GM19238 (cell line): Measurements from ENCODE around the gene IRAG1.
A peak's percentile ranks its signal among the peaks of the same experiment; 100 is the strongest.
"Not testable (repeated sequence)": the region's sequence is repeated elsewhere in the genome, so short reads cannot be mapped to it uniquely, and the experiment has no call there.

Experiments
- DNase-seq: peaks from one replicate; pipeline ENCODE4 v3.0.0; 2011; ENCODE audit warnings: low spot score; ENCODE audit not compliant: insufficient read length

The IRAG1 gene

GRCh38 chr11:10709299-10710086 is 15.9 kb upstream of the IRAG1 start:
- no peak for DNase-seq

GRCh38 chr11:10708131-10708530 is 14.6 kb upstream of the IRAG1 start:
- no peak for DNase-seq

GRCh38 chr11:10701982-10702381 is 8.4 kb upstream of the IRAG1 start:
- no peak for DNase-seq

- no peak for DNase-seq
These were observed 5.5 kb upstream of the IRAG1 start for GRCh38 chr11:10699072-10699471.

GRCh38 chr11:10697323-10697620 is 3.7 kb upstream of the IRAG1 start:
- DNase-seq: no peak

- no peak for DNase-seq
These were observed 3.1 kb upstream of the IRAG1 start for GRCh38 chr11:10696468-10697322.

- no peak for DNase-seq
These were observed 2.3 kb upstream of the IRAG1 start for GRCh38 chr11:10695833-10696232.

- DNase-seq: no peak
These were observed 1.1 kb upstream of the IRAG1 start for GRCh38 chr11:10694486-10695239.

GRCh38 chr11:10692531-10693115 is 932 bp downstream of the IRAG1 start:
- DNase-seq: no peak

- DNase-seq: peak; percentile 15
These were observed 5.2 kb downstream of the IRAG1 start for GRCh38 chr11:10688401-10688800.

- DNase-seq: no peak
These were observed 7.2 kb downstream of the IRAG1 start for GRCh38 chr11:10686311-10686710.

GRCh38 chr11:10683429-10683828 is 10.1 kb downstream of the IRAG1 start:
- no peak for DNase-seq

- no peak for DNase-seq
These were observed 12.5 kb downstream of the IRAG1 start for GRCh38 chr11:10680956-10681487.

- DNase-seq: not testable (repeated sequence)
These were observed 13.3 kb downstream of the IRAG1 start for GRCh38 chr11:10680279-10680678.

GRCh38 chr11:10679644-10680043 is 13.9 kb downstream of the IRAG1 start:
- DNase-seq: no peak

GRCh38 chr11:10678101-10678500 is 15.5 kb downstream of the IRAG1 start:
- DNase-seq: no peak

- DNase-seq: no peak
These were observed 16.6 kb downstream of the IRAG1 start for GRCh38 chr11:10676919-10677318.

GRCh38 chr11:10674911-10675440 is 18.6 kb downstream of the IRAG1 start:
- no peak for DNase-seq

GRCh38 chr11:10674440-10674855 is 19.1 kb downstream of the IRAG1 start:
- no peak for DNase-seq

GRCh38 chr11:10673501-10674062 is 20.0 kb downstream of the IRAG1 start:
- DNase-seq: no peak

- DNase-seq: no peak
These were observed 23.5 kb downstream of the IRAG1 start for GRCh38 chr11:10670099-10670498.
